ENCODE data around the gene PADI4. TPM values are rescaled to one million over a fixed set of nuclear protein-coding genes. Genes with fewer than 3 reads are reported as not detected.

The PADI4 gene
- total and polyA plus RNA-seq, 2 of the 8 experiments (the other 6 are each of a cell fraction or from before 2014, with no cell fraction given): 0.29 TPM; not detected in 1

GRCh38 chr1:17377325-17377953, 69.4 kb downstream of the PADI4 start:
- H3K27me3 ChIP-seq (replicated peaks in 1 of 4; ENCODE audit: control insufficient read depth in 3 of 4, extremely low read depth in 1 of 4, insufficient read depth in 3 of 4, low read length in 3 of 4): no peaks in the 10 kb centered on the region; a peak in 1 of 7 replicates
- H4K8ac ChIP-seq (ENCODE audit: extremely low read depth, insufficient read depth, low read length): no peak overlapping the region; the same call in 1 of the 2 replicates
- H3K27ac ChIP-seq (ENCODE audit: low read depth, low read length): no peak overlapping the region
- H4K5ac ChIP-seq (ENCODE audit: insufficient read length, low read depth, low read length): no peak overlapping the region
- H3K18ac ChIP-seq (ENCODE audit: extremely low read depth, low read length): no peak overlapping the region; the same call in 1 of the 2 replicates
- H3K36me3 ChIP-seq (ENCODE audit: control insufficient read depth in 2 of 4, insufficient read depth in 4 of 4, low read length in 3 of 4): no peaks in the 10 kb centered on the region
- no peak overlapping the region; the same call in 1 of the 2 replicates for H2AK5ac ChIP-seq (ENCODE audit: low read depth, low read length)
- no peak overlapping the region for H4K91ac ChIP-seq (replicated peaks; ENCODE audit: insufficient read length, low read length)
- H3K9me3 ChIP-seq (ENCODE audit: insufficient read depth in 2 of 2, low read depth in 1 of 2, low read length in 1 of 2): no peaks in the 10 kb centered on the region
- 0 out of 2 replicates have a peak overlapping the region, but pooled peaks have one; percentile 9 for H2BK15ac ChIP-seq (ENCODE audit: low read length)
- H2BK20ac ChIP-seq (ENCODE audit: low read length): no peak overlapping the region
- no peaks in the 10 kb centered on the region for H3K79me1 ChIP-seq (ENCODE audit: low read depth, low read length)
- no peak overlapping the region for H2BK120ac ChIP-seq (replicated peaks; ENCODE audit: low read depth, low read length)
- H3K9ac ChIP-seq (replicated peaks in 1 of 4; ENCODE audit: extremely low read depth in 1 of 4, low read depth in 3 of 4, low read length in 3 of 4): no peak overlapping the region
- peak overlapping the region in 1 of 4 experiments; percentile 7; a peak in 3 of 8 replicates for H3K4me3 ChIP-seq (ENCODE audit: extremely low read depth in 1 of 4, insufficient read depth in 2 of 4, low read depth in 3 of 4, low read length in 4 of 4)
- no peaks in the 10 kb centered on the region for H4K20me1 ChIP-seq (replicated peaks in 1 of 2; ENCODE audit: control insufficient read depth in 1 of 2, insufficient read depth in 2 of 2, low read length in 2 of 2)
- ChIA-PET CTCF (ENCODE audit: partially characterized antibody) (interaction anchor here (0.7 to 1.6 kb wide), 11 partner anchors 10 to 256 kb away, joined by 3 to 4 read pairs (median 3); no protein-coding TSS in a partner anchor), POLR2A (ENCODE audit: partially characterized antibody) (interaction anchor here (0.6 to 3.3 kb wide), 8 partner anchors 11 to 93 kb away, joined by 3 to 13 read pairs (median 4); no protein-coding TSS in a partner anchor)
- DNase-seq (ENCODE audit: low read depth in 1 of 2, low spot score in 2 of 2): no peak
- H3K4ac ChIP-seq (replicated peaks; ENCODE audit: insufficient read length, low read depth, low read length): no peak overlapping the region
- H2AFZ ChIP-seq (ENCODE audit: low read length): no peak overlapping the region
- 48% methylated on average over 16 of the region's 16 CpGs; no CpG with 5 or more reads in 1 of the 2 experiments for WGBS, 2 experiments (ENCODE audit: extremely low coverage in 1 of 2, insufficient coverage in 1 of 2, insufficient read length in 1 of 2, insufficient replicate concordance in 2 of 2, low coverage in 1 of 2, low lambda C conversion rate in 2 of 2, missing lambda C conversion rate in 1 of 2)
- no peak overlapping the region for H3K23ac ChIP-seq (ENCODE audit: insufficient read length)
- no peaks in the 10 kb centered on the region for H3K23me2 ChIP-seq (ENCODE audit: low read depth, low read length)
- no peak overlapping the region for H3K14ac ChIP-seq (ENCODE audit: insufficient read length)
- FAIRE-seq: peak; percentile 65
- no peak overlapping the region; the same call in 1 of the 2 replicates for H2BK12ac ChIP-seq (ENCODE audit: low read depth, low read length)
- H3K56ac ChIP-seq (replicated peaks; ENCODE audit: insufficient read length, low read depth, low read length): no peak overlapping the region
- no peaks in the 10 kb centered on the region for H3K79me2 ChIP-seq (ENCODE audit: control insufficient read depth in 1 of 2, insufficient read depth in 2 of 2, low read length in 2 of 2)
- H3K4me1 ChIP-seq (replicated peaks in 1 of 4; ENCODE audit: control insufficient read depth in 3 of 4, insufficient read depth in 4 of 4, low read length in 3 of 4): peaks cover 5 to 12% (median 10%) of the 10 kb centered on the region in 4 experiments; a peak in 6 of 7 replicates
- peak overlapping the region; percentile 17 to 69 for H3K4me2 ChIP-seq (ENCODE audit: insufficient read depth in 1 of 2, low read depth in 2 of 2, low read length in 2 of 2)
- H2BK5ac ChIP-seq (ENCODE audit: low read depth, low read length): no peak overlapping the region
- TF ChIP-seq SIN3A (conservative IDR thresholded peaks at IDR 0.05 in 1 of 2, IDR thresholded peaks at IDR 0.05 in 1 of 2; ENCODE audit: low read depth in 1 of 2, low read length in 2 of 2): peak; percentile 63 to 68; a peak in 2 of 4 replicates
- TF ChIP-seq ASH2L (IDR thresholded peaks at IDR 0.05; ENCODE audit: low read length): peak; percentile 41
- TF ChIP-seq GTF2F1 (IDR thresholded peaks at IDR 0.05; ENCODE audit: borderline replicate concordance, low read depth, low read length): peak; percentile 76; the same call in 1 of the 2 replicates
- TF ChIP-seq, protein P1, sequence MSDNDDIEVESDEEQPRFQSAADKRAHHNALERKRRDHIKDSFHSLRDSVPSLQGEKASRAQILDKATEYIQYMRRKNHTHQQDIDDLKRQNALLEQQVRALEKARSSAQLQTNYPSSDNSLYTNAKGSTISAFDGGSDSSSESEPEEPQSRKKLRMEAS (IDR thresholded peaks at IDR 0.05): peak; percentile 28
- TF ChIP-seq, protein P2, sequence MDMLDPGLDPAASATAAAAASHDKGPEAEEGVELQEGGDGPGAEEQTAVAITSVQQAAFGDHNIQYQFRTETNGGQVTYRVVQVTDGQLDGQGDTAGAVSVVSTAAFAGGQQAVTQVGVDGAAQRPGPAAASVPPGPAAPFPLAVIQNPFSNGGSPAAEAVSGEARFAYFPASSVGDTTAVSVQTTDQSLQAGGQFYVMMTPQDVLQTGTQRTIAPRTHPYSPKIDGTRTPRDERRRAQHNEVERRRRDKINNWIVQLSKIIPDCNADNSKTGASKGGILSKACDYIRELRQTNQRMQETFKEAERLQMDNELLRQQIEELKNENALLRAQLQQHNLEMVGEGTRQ (IDR thresholded peaks at IDR 0.05; ENCODE audit: low read length): peak; percentile 90
- TF ChIP-seq EP300 (IDR thresholded peaks at IDR 0.05; ENCODE audit: borderline replicate concordance in 1 of 2, low read depth in 2 of 2, low read length in 2 of 2): peak in 1 of 2 experiments; percentile 38; a peak in 1 of 3 replicates
- peak; percentile 91; the same call in 1 of the 2 replicates for TF ChIP-seq RBBP5 (IDR thresholded peaks at IDR 0.05; ENCODE audit: borderline replicate concordance, low read depth, low read length)
- peak; percentile 81 for TF ChIP-seq SP1 (IDR thresholded peaks at IDR 0.05; ENCODE audit: low read depth, low read length)
- 0 out of 2 replicates have a peak, but pooled peaks have one; percentile 52 for TF ChIP-seq YY1 (IDR thresholded peaks at IDR 0.05; ENCODE audit: low read depth, low read length)

Data from H1 (cell line).